GM19372 (cell line): ENCODE results near the gene TCF20.

Experiments
- ATAC-seq: cut with Tn5 transposase; IDR thresholded peaks from one replicate; pipeline ENCODE4 v1.9.1; 2021; ENCODE audit warnings: mild to moderate bottlenecking, low read depth, moderate library complexity; ENCODE audit not compliant: unreplicated experiment

Gene TCF20

DNA sequence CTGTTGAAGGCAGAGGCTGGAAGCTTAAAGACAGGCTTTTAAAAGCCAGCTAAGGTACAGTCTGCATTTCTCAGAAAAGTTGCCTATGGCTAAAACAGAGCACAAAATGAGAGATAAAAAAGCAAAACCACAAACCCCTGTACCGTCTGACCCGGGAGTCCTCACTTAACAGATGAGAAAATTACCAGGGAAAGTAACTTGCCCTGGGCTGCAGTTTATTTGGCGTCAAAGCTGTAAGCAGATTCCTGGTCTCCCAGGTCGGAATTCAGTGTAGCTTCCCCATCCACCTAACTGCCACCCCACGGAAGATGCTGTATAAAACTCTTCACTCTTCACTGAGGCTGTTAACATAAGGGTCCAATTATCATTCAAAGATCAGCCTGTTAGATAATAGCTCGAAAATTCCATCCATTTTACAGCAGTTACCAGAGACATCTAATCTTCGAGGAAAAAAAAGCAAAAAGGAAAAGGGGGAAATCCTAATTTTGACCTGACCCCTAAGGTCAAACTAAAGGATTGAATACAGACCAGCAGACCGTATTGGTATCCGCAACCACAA is 1.5 kb downstream of the TCF20 start:
- no peak for ATAC-seq

GRCh38 chr22:42265321-42265720 is 5.1 kb downstream of the TCF20 start:
- no peak for ATAC-seq

GRCh38 chr22:42263944-42264343 is 6.5 kb downstream of the TCF20 start:
- no peak for ATAC-seq

- ATAC-seq: no peak
These were observed 7.5 kb downstream of the TCF20 start for GRCh38 chr22:42262964-42263363.

DNA sequence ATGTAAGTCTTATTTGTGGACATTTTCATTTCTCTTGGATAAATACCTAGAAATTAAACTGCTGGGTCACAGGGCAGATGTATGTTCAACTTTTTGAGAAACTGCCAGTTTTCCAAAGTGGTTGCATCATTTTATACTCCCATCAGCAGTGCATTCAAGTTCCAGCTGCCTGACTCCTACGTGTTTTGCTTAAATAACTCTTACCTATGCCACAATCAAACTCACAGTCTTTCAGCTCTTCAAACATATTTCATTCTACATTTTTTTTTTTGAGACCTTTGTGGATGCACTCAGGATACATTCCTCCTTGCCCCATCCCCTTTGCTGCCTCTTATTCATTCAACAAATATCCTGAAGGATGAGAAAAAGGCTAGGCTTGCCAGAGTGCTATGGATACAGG is 9.2 kb downstream of the TCF20 start:
- ATAC-seq: no peak

DNA sequence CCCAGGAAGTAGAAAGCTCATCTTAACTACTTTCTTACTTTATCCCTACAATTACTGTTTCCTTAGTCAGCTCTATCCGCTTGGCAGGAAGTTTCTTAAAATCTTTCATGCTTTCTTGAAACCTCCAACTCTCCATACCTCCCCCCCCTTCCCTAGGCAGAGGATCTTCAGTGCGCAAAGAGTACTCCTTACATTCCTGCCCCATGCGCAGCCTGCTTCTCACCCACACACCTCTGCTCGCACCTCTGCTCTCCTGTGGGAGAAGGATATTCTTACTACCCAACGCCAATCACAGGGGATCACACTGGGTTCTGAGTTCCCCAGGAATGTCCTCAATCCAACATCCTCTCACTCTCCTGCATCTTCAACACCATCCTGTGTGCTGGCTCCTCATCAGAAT is 12.3 kb downstream of the TCF20 start:
- ATAC-seq: no peak

DNA sequence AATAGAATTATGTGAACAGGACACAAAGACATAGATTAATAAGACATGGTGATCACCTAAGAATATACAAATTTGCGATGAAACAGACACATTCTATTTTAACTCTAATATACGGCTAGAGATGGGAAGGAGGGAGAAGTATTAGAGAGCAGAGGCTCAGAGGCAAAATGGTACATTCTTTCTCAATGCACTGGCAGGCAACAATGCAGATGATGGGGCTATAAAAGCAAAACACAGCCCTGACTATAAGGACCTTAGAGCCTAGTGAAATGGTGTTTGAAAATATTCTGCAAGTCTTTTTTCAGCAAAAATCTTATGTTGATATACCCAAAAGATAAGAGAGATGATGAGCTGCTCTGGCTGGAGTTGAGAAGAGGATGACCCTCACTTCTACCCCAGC is 13.1 kb downstream of the TCF20 start:
- ATAC-seq: no peak

DNA sequence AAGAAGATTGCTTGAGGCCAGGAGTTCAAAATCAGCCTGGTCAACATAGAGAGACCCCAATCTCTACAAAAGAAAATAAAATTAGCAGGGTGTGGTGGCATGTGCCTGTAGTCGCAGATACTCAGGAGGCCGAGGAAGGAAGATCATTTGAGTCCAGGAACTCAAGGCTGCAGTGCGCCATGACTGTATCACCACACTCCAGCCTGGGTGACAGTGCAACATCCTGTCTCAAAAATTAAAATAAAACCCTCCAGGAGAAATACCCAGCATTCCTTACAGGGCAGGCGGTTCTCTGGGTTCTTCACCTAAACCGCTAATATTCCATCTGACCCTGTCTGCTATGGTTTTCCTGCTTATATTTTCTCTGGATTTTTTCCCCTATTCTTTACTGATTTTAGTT is 13.5 kb downstream of the TCF20 start:
- ATAC-seq: no peak

DNA sequence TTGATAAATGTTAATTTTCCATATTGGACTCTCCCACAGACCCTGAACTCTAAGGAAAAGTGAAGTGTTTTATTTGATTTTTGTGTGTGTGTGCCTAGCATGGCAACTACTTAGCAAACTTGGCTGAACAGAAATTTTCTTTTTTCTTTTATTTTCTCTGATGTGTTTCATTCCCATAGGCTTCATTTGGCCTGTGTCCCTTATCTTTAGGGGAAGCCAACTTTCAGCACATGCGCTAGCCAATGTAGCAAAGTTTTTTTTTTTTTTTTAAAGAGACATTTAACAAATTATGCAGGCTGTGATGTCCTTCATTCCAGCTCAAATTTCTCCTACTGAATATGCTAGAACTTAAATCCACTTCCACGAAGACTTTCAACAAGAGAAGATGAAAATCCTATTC is 14.2 kb downstream of the TCF20 start:
- ATAC-seq: no peak

- ATAC-seq: no peak
These were observed 20.6 kb downstream of the TCF20 start for GRCh38 chr22:42249831-42250230.

DNA sequence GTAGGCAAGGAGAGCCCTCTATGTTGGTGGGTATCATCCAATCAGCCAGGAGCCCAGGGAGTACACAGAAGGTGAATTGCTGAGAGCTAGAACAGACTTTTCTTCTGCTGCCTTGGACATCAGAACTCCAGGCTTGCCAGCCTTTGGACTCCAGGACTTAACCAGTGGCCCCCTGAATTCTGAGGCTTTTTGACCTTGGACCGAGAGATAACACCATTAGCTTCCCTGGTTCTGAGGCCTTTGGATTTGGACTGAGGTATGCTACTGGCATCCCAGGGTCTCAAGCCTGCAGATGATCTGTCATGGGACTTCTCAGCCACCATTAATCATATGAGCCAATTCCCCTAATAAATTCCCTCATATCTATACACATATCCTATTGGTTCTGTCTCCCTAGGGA is 21.5 kb downstream of the TCF20 start:
- ATAC-seq: no peak

DNA sequence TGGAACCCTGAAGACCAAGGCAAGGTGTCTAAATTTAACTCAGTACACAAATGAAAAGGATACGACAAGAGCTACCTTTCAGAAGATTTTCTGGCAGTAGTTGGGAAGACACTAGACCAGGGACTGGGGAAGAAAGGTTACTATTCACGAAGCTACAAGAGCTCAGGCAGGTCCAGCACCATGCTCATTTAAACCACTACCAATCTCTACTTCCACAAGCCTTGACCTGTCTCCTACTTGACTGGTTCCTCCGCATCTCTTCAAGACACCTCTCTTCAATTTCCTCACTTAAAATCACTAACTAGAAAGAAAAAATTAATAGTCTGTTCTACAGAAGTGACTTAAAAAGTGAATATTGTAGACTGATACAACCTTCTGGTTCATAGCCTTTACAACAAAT is 22.9 kb downstream of the TCF20 start:
- ATAC-seq: no peak

DNA sequence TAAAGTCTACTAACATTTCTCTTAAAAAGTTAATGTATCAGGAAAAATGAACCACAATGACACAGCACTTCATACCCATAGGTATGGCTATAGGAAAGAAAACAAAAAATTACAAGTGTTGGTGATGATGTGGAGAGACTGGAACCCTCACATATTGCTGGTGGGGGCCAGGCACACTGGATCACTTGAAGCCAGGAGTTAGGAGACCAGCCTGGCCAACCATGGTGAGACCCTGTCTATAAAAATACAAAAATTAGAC is 26.7 kb downstream of the TCF20 start:
- no peak for ATAC-seq

- ATAC-seq: no peak
These were observed 33.6 kb downstream of the TCF20 start for GRCh38 chr22:42236848-42237247.

DNA sequence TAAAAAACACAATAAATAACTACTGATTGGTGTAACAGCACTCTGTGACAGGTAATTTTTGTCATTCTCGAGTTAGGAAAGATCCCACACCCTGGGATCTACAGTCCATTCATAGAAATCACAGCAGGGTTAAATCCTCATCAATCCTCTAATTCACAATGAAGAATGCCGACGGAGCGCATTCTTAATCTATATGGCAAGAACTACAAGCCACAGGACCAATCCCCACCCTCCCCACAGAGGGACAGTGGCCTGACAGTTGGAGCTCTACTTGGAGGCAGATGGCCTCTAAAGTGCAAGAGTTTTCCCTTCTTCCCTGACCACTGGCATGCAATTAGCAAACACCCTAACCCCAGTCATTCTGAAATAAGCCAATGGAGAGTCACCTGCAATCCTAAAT is 34.2 kb downstream of the TCF20 start:
- ATAC-seq: no peak

DNA sequence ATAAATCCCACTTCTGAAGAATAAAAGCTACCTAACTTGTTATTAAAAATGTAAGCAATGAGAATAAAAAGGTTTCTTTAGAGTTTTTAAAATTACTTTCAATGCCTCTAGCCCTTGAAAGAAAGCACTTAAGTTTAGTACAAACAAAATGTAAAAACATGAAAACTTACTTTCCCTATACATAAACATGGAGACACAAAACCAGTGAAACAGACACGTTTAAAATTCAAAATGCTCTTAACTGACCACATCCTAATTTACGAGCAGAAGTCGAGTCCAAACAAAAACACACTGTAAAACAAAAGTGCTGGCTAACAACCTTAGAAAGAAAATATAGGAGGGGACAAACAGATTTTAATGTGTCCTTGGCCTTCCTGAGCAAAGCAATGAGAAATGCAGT is 36.6 kb downstream of the TCF20 start:
- no peak for ATAC-seq

- ATAC-seq: no peak
These were observed 38.5 kb downstream of the TCF20 start for GRCh38 chr22:42231929-42232328.

DNA sequence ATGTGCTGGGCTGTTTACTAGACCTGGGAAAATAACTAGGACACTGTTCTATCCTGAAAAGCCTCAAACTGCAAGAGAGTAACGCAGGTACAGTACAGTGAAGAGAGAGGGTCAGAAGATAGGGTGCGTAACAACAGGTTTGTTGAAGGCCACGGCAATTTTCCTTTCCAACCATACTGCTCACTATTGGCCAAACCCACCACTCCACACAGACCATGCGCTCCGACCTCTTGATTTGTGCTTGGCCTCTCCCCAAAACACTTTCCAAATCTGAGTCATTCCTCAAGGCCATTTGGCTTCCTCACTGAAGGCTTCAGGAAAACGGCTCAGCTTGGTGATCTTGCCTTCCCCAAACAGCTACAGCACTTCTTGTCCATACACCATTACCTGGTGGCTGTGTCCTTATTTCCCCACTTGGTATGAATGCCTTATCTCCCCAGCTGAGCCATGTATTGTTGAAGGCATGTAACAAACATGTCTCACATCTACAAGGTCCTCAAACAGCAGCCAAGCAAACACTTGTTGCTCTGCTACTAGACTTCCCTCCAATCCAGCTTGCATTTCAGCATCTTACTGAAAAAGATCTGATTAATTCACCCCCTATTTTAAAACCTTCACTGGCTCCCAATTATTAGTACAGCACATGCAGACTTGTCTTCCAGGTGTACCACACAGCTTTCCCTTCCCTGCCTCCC is 40.9 kb downstream of the TCF20 start:
- ATAC-seq: no peak

DNA sequence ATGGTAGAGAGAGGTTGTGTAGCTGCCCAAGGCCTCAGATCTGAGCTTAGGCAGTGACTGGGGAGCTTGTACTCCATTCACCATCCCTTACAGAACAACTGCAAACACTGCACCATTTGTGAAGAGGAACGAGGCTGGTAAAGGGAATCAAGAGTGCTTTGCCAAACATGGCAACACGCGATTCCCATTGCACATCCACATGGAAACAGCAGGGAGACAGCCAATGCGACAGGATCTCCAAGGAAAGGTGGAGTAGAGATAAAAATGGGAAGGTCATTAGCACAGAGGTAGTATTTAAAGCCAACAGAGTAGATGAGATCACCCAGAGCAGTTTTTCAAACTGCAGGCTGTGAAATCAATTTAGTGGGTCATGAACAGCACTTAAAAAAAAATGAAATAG is 42.0 kb downstream of the TCF20 start:
- ATAC-seq: no peak

- ATAC-seq: no peak
These were observed 43.0 kb downstream of the TCF20 start for GRCh38 chr22:42227435-42227834.

- no peak for ATAC-seq
These were observed 44.6 kb downstream of the TCF20 start for GRCh38 chr22:42225841-42226240.

GRCh38 chr22:42222140-42222539 is 48.3 kb downstream of the TCF20 start:
- ATAC-seq: no peak
